Kasumi-1 (cell line): ENCODE measurements around the gene RITA1.
"Not testable (repeated sequence)": the region's sequence is repeated elsewhere in the genome, so short reads cannot be mapped to it uniquely, and the experiment has no call there.

ENCODE experiments used
- DNase-seq, 2 experiments: peaks; one replicate each; lab custom pipeline; 2025; lab: John Stamatoyannopoulos, UW

RITA1 gene, protein sequence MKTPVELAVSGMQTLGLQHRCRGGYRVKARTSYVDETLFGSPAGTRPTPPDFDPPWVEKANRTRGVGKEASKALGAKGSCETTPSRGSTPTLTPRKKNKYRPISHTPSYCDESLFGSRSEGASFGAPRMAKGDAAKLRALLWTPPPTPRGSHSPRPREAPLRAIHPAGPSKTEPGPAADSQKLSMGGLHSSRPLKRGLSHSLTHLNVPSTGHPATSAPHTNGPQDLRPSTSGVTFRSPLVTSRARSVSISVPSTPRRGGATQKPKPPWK

DNA sequence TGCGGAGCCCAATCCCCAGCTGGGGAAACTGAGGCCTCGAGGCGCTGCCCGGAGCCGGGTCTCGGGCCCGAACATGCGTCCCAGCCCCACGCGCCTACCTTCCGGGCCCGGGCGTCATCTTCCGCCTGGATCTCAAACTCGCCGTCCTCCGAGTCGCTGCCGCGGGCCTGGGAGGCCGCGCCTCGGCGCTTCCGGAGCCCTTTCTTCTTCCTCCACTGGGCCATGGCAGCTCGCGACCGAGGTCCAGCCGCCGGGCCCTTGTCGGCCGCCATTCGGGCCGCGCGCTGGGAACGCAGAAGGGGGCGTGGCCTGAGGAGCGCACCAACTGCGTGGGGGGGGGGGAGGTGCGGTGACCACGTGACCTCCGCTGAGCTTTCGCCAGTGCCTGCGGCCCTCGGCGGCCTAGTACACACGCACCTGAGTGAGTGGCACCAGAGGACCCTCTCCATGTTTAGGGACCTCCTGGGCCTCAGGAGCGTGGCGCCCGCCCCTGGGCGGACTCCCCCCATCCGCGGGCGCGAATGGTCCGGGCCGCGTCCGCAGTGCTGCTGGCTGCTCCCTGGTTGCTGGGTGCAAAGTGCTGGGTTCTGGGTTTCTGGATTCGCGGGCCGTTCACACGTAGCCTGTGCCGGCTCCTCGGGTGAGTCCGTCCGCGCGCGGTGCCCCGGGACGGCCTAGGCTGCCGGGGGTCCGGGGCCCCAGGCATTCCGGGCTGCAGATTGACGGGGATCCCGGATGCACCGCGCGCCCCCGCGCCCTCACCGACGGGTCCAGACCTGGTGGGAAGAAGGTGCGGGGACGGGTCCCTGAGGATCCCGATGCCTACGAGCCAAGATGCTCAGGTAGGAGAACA lies at the start of gene RITA1, which contains the start of gene DDX54:
Gene RITA1, plus strand, starts transcription at position 542 of the 853 bp plus-strand sequence. CDS start 1,026 bp downstream, outside the sequence.
Gene DDX54, minus strand, starts transcription at position 299 of the 853 bp plus-strand sequence. Its CDS starts 27 bp downstream, at position 272.
- DNase-seq = peak; percentile 58 to 77

DNA sequence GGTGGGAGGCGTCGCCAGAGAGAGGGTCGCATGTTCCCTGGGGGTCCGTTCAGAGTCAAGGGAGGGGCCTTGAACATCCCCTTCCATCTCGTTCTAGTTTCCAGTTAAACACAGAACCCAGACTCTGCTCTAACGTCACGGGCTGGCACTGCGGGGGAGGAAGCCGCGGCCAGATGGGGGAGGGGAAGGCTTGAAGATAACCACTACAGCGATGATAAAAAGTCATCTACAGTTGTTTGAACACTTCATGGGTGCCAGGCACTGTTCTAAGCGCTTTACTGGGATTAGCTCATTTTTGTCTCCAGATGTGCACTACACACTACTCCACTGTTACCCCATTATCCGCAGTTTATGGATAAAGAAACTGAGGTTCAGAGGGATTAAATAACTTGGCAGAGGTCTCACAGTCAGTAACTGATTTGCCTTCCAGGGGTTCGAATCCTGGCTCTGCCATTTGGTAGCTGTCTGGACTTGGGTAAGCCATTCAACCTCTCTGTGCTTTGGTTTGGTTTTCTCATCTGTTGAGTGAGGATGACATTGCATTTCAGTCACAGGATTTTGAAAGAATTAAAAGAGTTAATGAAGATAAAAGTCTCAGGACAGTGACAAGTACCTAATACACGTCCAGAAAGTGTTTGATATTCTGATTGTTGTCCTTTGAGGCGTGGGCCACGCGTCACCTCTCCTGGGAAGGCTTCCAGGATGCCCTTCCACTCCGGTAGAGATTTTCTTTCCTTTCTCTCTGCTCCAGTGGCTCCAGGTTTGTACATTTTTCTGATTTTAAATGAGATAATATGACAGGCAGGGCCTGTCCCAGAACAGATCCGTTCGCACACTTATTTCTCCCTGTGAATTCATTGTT lies 49.2 kb upstream of the RITA1 start:
- DNase-seq = peak; percentile 21 to 37

DNA sequence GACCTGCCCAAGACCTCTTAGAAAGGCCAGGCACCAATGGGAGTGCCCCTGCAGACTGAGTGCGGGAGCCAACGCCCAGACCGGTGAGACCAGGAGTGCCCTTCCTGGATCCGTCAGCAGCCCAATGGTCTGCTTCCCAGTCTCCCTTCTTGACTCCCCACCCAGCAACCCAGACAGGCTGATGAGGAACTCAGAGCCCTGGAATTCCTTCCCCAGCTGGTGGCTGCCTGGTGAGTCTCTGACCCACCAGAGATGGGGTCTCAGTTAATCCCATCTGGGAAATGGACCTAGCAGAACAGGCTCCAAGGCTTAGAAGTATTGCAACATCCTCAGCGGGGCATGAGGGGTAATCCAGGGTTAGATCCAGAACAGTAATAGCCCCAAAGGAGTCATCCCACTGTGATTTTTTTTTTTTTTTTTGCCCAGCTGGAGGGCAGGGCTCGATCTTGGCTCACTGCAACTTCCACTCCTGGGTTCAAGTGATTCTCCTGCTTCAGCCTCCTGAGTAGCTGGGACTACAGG lies 48.5 kb upstream of the RITA1 start:
- no peak for DNase-seq

DNA sequence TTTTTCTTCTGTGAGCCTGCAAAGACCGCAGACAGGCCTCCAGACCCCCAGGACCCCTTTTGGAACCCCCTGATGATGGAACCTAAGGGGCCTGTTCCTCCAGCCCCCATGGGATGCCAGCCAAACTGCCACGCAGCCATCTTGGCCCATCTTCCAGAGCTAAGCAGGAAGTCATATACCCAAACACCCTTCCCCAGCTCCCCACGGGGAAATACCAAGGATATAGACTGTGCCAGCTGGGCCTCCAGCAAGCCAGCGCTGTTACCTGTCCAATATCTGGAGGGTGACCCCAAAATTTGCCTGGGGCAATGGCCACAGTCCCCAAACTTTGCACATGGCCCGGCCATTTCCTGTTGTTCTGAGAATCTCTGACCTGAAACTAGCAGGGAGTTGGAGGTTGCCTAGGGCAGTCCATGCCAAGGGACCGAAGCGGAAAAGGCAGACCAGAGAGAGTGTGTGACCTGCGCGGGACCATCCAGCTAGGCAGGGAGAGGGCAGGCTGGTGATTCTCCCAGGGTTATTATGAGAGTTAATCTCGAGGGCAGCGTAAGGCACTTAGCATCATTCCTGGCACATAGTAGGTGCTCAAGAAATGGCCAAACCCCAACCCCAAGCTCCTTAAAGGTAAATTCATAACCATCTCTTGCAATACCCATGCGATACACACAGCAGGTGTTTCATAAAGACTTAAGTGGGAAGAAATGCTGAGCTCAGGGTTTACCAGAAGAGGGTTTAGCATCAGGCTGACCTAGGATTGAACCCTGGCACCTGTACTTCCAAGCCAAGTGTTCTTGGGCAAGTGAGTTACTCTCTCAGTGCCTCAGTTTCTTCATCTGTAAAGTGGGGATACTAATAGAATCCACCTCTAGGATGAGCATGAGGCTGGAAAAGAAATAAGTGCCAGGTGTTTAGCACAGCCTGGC lies 47.4 kb upstream of the RITA1 start:
- no peak for DNase-seq

DNA sequence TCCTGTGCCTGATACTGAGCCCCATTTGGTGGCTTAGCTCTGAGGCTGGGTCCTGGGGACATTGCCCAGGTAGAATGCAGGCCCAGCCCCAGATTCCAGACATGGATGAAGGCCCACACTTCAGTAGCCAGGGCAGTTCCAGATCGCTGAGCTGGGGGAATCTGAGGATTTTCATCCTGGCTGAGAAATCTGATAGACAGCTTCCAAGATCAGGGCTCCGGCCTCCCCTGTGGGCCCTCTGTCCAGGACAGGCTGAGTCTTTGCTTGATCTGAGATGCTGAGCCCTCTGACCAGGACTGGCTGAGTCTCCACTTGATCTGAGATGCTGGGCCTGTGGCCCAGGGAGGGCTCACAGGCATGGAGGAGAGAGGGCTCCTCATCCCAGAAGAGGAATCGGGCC lies 46.7 kb upstream of the RITA1 start:
- no peak for DNase-seq

DNA sequence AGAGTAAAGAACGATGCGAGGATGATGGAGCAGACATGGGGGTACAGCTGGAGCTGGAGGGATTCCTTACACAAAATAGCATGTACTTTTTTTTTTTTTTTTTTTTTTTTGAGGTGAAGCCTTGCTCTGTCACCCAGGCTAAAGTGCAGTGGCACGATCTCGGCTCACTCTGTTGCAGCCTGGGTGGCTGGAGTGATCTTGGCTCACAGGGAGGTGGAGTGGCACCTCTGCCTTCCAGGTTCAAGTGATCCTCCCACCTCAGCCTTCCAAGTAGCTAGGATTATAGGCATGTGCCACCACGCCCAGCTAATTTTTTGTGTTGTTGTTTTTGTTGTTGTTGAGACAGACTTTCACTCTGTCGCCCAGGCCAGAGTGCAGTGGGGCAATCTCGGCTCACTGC lies 44.8 kb upstream of the RITA1 start:
- no peak for DNase-seq

DNA sequence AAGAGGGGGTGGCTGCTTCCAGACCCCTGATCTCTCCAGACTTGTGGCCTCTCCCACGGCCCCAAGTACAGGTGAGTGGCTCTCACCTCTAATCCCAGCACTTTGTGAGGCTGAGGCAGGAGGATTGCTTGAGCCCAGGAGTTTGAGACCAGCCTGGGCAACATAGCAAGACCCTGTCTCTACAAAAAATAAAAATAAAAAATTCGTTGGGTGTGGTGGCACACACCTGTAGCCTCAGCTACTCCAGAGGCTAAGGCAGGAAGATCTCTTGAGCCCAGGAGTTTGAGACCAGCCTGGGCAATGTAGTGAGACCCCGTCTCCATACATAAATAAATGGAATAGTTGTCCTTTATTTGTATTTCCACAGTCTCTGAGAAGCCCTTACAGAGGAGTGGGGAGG lies 43.8 kb upstream of the RITA1 start:
- DNase-seq = not testable (repeated sequence)

DNA sequence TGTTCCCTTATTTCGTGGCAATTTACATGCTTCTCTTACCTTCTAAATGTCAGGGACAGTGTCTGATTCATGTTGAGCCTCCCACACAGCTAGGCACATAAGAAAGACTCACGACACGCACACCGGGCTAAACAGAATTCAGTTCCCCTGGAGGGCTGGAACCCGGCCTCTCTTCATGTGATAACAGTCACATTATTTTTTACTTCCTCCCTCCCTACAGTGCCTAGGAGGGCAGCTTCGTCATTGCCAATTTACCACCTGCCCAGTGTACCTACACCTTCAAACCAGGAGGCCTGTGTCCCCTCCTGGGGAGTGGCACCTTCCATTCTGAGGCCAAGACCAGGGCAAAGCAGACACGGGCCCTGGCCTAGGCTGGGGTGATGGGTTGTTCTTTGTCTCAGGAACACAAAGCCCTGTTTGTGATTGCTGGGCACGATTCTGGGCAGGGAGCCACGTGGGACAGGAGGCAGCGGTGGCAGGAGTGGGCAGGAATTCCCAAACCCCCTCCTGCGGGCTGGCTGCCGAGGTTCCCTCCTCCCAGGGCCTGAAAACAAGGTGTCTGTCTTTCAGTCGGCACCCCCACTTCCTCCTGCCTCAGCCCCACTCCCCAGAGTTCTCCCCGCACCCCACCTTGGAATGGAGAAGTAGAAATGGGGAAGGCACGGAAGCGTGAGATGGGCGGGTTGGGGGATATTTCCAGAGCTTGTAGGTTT lies 43.2 kb upstream of the RITA1 start:
- peak; percentile 41 to 48 for DNase-seq

DNA sequence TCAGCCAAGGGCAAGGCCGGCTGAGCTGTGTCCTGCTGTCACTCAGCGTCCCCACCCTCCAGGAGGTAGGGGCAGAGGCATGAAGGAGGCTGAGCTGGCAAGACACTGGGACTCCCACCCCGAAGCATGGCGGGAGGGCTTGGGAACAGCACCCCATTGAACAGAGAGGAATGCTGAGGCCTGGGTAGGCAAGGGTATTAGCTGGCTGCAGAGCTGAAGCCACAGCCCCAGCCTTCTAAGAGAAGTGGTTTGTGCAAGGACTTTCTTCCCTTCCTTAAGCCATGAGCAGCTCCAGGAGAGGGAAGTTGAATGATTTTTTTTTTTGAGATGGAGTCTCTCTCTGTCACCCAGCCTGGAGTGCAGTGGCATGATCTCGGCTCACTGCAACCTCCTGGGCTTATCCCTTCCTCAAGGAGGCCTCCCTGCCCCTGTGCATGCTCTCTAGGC lies 42.6 kb upstream of the RITA1 start:
- DNase-seq = peak; percentile 41

DNA sequence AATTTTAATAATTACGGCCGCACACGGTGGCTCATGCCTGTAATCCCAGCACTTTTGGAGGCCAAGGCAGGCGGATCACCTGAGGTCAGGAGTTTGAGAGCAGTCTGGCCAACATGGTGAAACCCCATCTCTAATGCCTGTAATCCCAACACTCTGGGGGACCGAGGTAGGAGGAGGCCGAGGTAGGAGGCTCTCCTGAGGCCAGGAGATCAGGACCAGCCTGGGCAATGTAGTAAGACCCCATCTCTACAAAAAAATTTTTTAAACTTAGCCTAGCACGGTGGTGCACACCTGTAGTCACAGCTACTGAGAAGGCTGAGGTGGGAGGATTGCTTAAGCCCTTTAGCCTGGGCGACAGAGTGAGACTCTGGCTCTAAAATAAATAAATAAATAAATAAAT lies 41.6 kb upstream of the RITA1 start:
- DNase-seq = no peak

DNA sequence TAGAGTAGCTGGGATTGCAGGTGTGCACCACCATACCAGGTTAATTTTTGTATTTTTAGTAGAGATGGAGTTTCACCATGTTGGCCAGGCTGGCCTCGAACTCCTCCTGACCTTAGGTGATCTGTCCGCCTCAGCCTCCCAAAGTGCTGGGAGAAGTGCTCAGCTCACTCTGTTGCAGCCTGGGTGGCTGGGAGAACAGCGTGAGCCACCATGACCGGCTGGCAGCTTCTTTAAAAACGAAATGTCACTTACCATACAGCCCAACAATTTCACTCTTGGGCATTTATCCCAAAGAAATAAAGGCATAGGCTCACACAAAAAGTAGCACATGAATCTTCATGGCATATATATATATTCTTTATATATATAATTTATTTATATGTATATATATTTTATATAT lies 40.7 kb upstream of the RITA1 start:
- DNase-seq = no peak

DNA sequence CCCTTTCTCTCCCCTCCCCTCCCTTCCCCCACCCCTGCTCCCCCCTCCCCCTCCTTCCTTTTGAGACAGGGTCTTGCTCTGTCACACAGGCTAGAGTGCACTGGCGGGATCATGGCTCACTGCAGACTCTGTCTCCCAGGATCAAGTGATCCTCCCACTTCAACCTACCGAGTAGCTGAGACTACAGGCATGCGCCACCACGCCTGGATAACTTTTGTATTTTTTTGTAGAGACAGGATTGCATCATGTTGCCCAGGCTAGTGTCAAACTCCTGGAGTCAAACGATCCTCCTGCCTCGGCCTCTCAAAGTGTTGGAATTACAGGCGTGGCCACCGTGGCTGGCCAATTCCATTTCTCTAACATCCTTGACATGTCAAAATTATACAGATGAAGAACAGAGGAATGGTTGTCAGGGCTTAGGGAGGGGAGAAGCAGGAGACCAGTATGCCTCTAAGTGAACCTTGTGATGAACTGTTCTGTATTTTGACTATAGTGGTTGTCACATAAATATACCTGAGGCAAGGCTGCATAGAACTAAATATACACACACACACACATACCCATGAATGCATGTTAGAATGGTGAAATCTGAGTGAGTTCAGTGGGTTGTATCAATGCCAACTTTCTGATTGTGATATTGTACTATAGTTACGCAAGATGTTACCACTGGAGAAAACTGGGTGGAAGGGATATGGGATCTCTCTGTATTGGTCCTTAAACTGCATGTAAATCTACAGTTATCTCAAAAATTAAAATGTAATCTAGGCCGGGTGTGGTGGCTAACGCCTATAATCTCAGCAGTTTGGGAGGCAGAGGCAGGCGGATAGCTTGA lies 39.6 kb upstream of the RITA1 start:
- DNase-seq = no peak

DNA sequence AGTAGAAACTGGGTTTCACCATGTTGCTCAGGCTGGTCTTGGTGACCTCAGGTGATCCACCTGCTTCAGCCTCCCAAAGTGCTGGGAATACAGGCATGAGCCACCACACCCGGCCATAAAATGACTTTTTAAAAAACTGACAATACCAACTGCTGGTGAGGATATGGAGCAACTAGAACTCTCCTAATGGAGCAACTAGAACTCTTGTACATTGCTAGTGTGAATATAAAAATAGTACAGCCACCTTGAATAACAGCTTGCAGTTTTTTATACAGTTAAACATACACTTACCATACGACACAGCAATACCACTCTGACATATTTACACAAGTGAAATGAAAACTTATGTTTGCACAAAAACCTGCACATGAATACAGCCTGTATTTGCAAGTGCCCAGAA lies 38.5 kb upstream of the RITA1 start:
- no peak for DNase-seq

DNA sequence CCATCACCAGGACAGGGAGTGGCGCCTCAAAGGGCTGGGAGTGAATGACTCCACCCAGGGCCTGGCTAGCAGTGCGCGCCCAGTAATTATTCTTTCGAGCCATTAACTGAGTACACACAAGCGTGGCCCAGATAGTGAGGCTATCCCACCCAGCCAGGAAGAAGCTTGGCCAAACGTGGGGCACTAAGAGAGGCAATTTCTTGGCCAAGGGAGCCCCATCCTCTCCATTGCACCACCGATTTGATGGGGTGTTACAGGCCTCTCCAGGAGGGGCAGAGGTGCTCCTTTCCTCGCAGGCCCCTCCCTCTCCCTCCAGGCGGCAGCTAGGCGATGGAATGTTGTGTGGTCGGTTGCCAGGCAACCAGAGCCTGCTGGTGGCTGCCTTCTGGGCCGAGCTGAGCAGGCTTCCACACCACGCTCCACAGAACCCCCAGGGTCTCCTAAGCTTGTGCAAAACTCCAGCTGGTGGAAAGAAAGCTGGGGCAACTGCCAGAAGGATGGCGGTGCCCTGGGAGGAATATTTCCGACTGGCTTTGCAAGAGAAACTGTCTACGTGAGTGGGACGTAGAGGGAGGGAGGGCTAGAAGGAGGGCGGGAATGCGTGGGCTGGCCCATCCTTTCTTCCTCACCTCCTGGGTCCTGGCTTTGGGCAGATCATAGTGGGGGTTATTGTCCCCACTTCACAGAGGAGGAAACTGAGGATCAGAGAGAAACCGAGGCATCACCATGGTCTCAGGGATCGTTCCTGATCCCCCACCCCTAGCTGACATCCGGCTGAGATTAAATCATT lies 36.0 kb upstream of the RITA1 start, which contains the start of gene CFAP73:
Gene CFAP73, plus strand, starts transcription at position 364 of the 790 bp plus-strand sequence. Its CDS starts 134 bp downstream, at position 498.
- peak; percentile 25 to 30 for DNase-seq

DNA sequence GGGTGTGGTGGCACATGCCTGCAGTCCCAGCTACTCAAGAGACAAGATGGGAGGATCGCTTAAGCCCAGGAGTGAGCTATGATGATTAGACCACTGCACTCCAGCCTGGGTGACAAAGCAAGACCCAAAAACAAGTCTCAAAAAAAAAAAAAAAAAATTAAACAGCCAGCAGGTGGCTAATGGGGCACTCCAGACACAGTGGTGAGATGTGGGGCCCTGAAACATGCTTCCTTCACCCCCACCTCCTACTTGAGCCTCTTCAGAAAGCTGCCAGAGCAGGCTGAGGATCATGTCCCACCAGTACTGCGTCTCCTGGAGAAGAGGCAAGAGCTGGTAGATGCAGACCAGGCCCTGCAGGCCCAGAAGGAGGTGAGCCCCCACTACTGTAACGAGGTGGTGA lies 33.9 kb upstream of the RITA1 start:
- no peak for DNase-seq

DNA sequence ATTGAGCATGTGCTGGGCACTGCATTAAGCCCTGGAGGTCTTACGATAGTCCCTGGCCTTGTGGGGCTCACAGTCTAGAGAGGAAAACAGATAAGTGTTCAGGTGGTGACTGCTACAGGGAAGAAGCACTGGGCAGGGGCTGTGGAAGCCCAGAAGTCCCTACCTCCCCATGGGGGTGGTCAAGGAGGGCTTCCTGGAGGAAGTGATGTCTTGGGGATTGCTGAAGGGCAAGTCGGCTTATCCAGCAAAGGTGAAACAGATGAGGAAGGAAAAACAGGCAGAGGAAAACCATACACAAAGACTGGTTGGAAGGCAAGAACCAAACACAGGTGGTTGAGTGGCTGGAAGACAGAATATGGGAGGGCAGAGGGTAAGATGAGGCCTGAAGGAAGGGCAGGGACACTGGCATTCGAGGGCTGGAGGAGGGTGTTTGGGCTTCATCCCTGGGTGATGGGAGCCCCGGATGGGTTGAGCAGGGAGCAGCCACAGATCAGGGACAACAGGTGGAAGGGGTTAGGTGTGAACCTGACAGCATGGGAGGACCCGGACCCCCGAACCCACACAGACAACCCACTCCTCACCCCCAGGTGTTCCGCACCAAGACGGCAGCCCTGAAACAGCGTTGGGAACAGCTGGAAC lies 33.2 kb upstream of the RITA1 start:
- no peak for DNase-seq
